HCT116 (cell line): Measurements from ENCODE around the gene SHISAL1. TPM values are rescaled to one million over a fixed set of nuclear protein-coding genes. Genes with fewer than 3 reads are reported as not detected.

Source experiments
- ATAC-seq: fragments of 200-7000 bp; cut with Tn5 transposase; 2 replicates; pipeline ENCODE4 v1.9.1; 2020; ENCODE audit warnings: mild to moderate bottlenecking, moderate library complexity
- BruUV-seq: library from RNA; stranded (reverse); fragments of 400-500 nt; replicated peaks from 2 replicates; lab custom pipeline; 2021; lab: Mats Ljungman, UMichigan
- CTCF ChIA-PET: fragments of 300-600 bp; sonication (Branson Sonifier 250); formaldehyde crosslinking; loops from one replicate; lab custom pipeline; 2021; ENCODE audit warnings: antibody characterized with exemption; lab: Charles Lee
- POLR2A ChIA-PET: fragments of 300-600, 350-600 bp; sonication (Branson Sonifier 250); formaldehyde crosslinking; loops from one replicate; lab custom pipeline; 2021; ENCODE audit warnings: antibody characterized with exemption; lab: Charles Lee
- RAD21 ChIA-PET, 2 experiments: fragments of 300-600 bp; sonication (Branson Sonifier 250); formaldehyde crosslinking; loops; one replicate each; lab custom pipeline; 2023; ENCODE audit warnings: low total read pairs in 2 of 2; ENCODE audit not compliant: uncharacterized antibody in 2 of 2, unreplicated experiment in 2 of 2, low non-redundant PET in 1 of 2; lab: Charles Lee
- DNase-seq: peaks from one replicate; pipeline ENCODE4 v3.0.0-alpha.2; 2010; ENCODE audit warnings: low read depth, low spot score
- H2AFZ ChIP-seq: fragments of 200-600 bp; shearing (Covaris generic), sonication (generic); 2 replicates; pipeline ENCODE4 v1.6.1; 2017; ENCODE audit warnings: low read depth, mixed run types, mixed read lengths, antibody characterized with exemption, low read length; ENCODE audit not compliant: poor library complexity, severe bottlenecking
- H3K27ac ChIP-seq: 2 replicates; pipeline ENCODE4 v1.5.1; 2012; ENCODE audit warnings: low read depth, low read length
- H3K27me3 ChIP-seq: fragments of 200-600 bp; sonication (generic); 2 replicates; pipeline ENCODE4 v1.6.1; 2016; ENCODE audit warnings: mixed run types, low read length, mixed read lengths; ENCODE audit not compliant: insufficient read depth
- H3K36me3 ChIP-seq, 2 experiments: fragments of 200-500 bp in 1 of 2; fragments of 200-600 bp in 1 of 2; sonication (Bioruptor generic) in 1 of 2; sonication (generic) in 1 of 2; 2 replicates each; pipeline versions ENCODE4 v1.5.1 to v1.6.1; 2014 to 2016; ENCODE audit warnings: low read length in 2 of 2, inconsistent platforms in 1 of 2, mixed read lengths in 1 of 2, mixed run types in 1 of 2; ENCODE audit not compliant: insufficient read depth in 2 of 2, control insufficient read depth in 1 of 2
- H3K4me1 ChIP-seq, 2 experiments: fragments of 200-600 bp in 1 of 2; sonication (generic) in 1 of 2; 2 replicates each; pipeline versions ENCODE4 v1.5.1 to v1.6.1; 2012 to 2017; ENCODE audit warnings: low read length in 2 of 2, inconsistent platforms in 1 of 2, mild to moderate bottlenecking in 1 of 2, mixed read lengths in 1 of 2, mixed run types in 1 of 2, moderate library complexity in 1 of 2; ENCODE audit not compliant: insufficient read depth in 2 of 2, control insufficient read depth in 1 of 2
- H3K4me2 ChIP-seq: fragments of 200-600 bp; sonication (generic); 2 replicates; pipeline ENCODE4 v1.6.1; 2017; ENCODE audit warnings: mixed run types, low read length, mixed read lengths
- H3K4me3 ChIP-seq, 2 experiments: fragments of 200-600 bp in 1 of 2; sonication (generic) in 1 of 2; replicated peaks in 1 of 2; 2 replicates each; pipeline ENCODE4 v1.5.1; 2011 to 2016; ENCODE audit warnings: low read length in 2 of 2, control low read depth in 1 of 2, low read depth in 1 of 2, mild to moderate bottlenecking in 1 of 2, mixed read lengths in 1 of 2, mixed run types in 1 of 2
- H3K79me2 ChIP-seq: fragments of 200-600 bp; sonication (generic); 2 replicates; pipeline ENCODE4 v1.6.1; 2017; ENCODE audit warnings: mild to moderate bottlenecking, mixed run types, low read length, moderate library complexity, mixed read lengths; ENCODE audit not compliant: insufficient read depth
- H3K9ac ChIP-seq: fragments of 200-600 bp; sonication (generic); 2 replicates; pipeline ENCODE4 v1.6.1; 2016; ENCODE audit warnings: low read length, mixed read lengths
- H3K9me2 ChIP-seq: fragments of 200-600 bp; sonication (generic), shearing (Covaris generic); 2 replicates; pipeline ENCODE4 v1.6.1; 2017; ENCODE audit warnings: mixed run types, mild to moderate bottlenecking, moderate library complexity; ENCODE audit not compliant: insufficient read depth
- H3K9me3 ChIP-seq, 2 experiments: fragments of 200-500 bp in 1 of 2; fragments of 200-600 bp in 1 of 2; sonication (Bioruptor generic) in 1 of 2; sonication (generic) in 1 of 2; 2 replicates each; pipeline ENCODE4 v1.6.1; 2014 to 2017; ENCODE audit warnings: low read length in 2 of 2, mixed read lengths in 2 of 2, inconsistent platforms in 1 of 2, low read depth in 1 of 2, mild to moderate bottlenecking in 1 of 2, mixed run types in 1 of 2, moderate library complexity in 1 of 2; ENCODE audit not compliant: control insufficient read depth in 1 of 2, insufficient read depth in 1 of 2
- H4K20me1 ChIP-seq: fragments of 200-600 bp; sonication (generic), shearing (Covaris generic); 2 replicates; pipeline ENCODE4 v1.6.1; 2017; ENCODE audit warnings: mixed run types, mild to moderate bottlenecking, moderate library complexity; ENCODE audit not compliant: insufficient read depth
- CBX3 ChIP-seq: IDR thresholded peaks from 2 replicates; pipeline ENCODE4 v1.6.1; 2012; ENCODE audit warnings: low read depth
- CEBPB ChIP-seq: IDR thresholded peaks from 2 replicates; pipeline ENCODE4 v1.6.1; 2012; ENCODE audit warnings: low read depth
- EGR1 ChIP-seq: IDR thresholded peaks from 2 replicates; pipeline ENCODE4 v1.6.1; 2012; ENCODE audit warnings: low read depth
- ELF1 ChIP-seq: IDR thresholded peaks from 2 replicates; pipeline ENCODE4 v1.6.1; 2012; ENCODE audit warnings: low read depth, borderline replicate concordance
- EZH2 ChIP-seq: fragments of 200-600 bp; sonication (generic); IDR thresholded peaks from 2 replicates; pipeline ENCODE4 v1.6.1; 2017; ENCODE audit warnings: antibody characterized with exemption, mixed run types
- EZH2phosphoT487 ChIP-seq: fragments of 200-600 bp; IDR thresholded peaks from 2 replicates; pipeline ENCODE4 v1.6.1; 2018; ENCODE audit warnings: antibody characterized with exemption, borderline replicate concordance
- JUND ChIP-seq: IDR thresholded peaks from 2 replicates; pipeline ENCODE4 v1.6.1; 2012
- POLR2AphosphoS5 ChIP-seq: IDR thresholded peaks from 2 replicates; pipeline ENCODE4 v1.6.1; 2011; ENCODE audit warnings: mild to moderate bottlenecking, low read depth, low read length, moderate library complexity
- SIN3A ChIP-seq: IDR thresholded peaks from 2 replicates; pipeline ENCODE4 v1.6.1; 2012; ENCODE audit warnings: low read depth
- SP1 ChIP-seq: IDR thresholded peaks from 2 replicates; pipeline ENCODE4 v1.6.1; 2012; ENCODE audit warnings: low read depth
- SRF ChIP-seq: IDR thresholded peaks from 2 replicates; pipeline ENCODE4 v1.6.1; 2012; ENCODE audit warnings: low read depth
- TCF7L2 ChIP-seq: IDR thresholded peaks from 2 replicates; pipeline ENCODE4 v1.7.0; 2011; ENCODE audit warnings: borderline replicate concordance, inconsistent platforms; ENCODE audit not compliant: insufficient read depth, insufficient read length; ENCODE audit errors: extremely low read depth
- YY1 ChIP-seq: IDR thresholded peaks from 2 replicates; pipeline ENCODE4 v1.6.1; 2011; ENCODE audit warnings: low read length, low read depth, moderate library complexity, mild to moderate bottlenecking; ENCODE audit not compliant: insufficient replicate concordance; ENCODE audit errors: extremely low read depth
- ZFX ChIP-seq: fragments of 450-650 bp; IDR thresholded peaks from 2 replicates; pipeline ENCODE4 v1.6.1; 2017
- ZNF274 ChIP-seq: fragments of 200-500 bp; sonication (Bioruptor generic); IDR thresholded peaks from 2 replicates; pipeline ENCODE4 v1.6.1; 2014; ENCODE audit warnings: mild to moderate bottlenecking, low read depth, low read length, inconsistent platforms
- intact Hi-C: fragments of 100-400 bp; cut with micrococcal nuclease; formaldehyde crosslinking; loops from 2 replicates; pipeline ENCODE4 v1.10.0; 2022
- total RNA-seq: library from RNA; stranded (reverse); gene quantifications from one replicate; pipeline ENCODE4 v1.2.1, GENCODE V29; 2021; ENCODE audit not compliant: unreplicated experiment
- TF ChIP-seq, protein P1 (sequence below): IDR thresholded peaks from 2 replicates; pipeline ENCODE4 v1.6.1; 2012; ENCODE audit warnings: low read depth
- TF ChIP-seq, protein P2 (sequence below): IDR thresholded peaks from 2 replicates; pipeline ENCODE4 v1.6.1; 2011; ENCODE audit warnings: mild to moderate bottlenecking, low read length, moderate library complexity; ENCODE audit not compliant: insufficient replicate concordance; ENCODE audit errors: extremely low read depth
- TF ChIP-seq, protein P3 (sequence below), 3 experiments: fragments of 200-600 bp in 1 of 3; sonication (generic) in 1 of 3; IDR thresholded peaks in 2 of 3; conservative IDR thresholded peaks in 1 of 3; 2 replicates each; pipeline ENCODE4 v1.5.1; 2012 to 2017; ENCODE audit warnings: low read depth in 2 of 3, low read length in 2 of 3, antibody characterized with exemption in 1 of 3, borderline replicate concordance in 1 of 3, control low read depth in 1 of 3, mild to moderate bottlenecking in 1 of 3, mixed read lengths in 1 of 3, mixed run types in 1 of 3, moderate library complexity in 1 of 3; ENCODE audit not compliant: insufficient read depth in 1 of 3
- TF ChIP-seq, protein P4 (sequence below): IDR thresholded peaks from 2 replicates; pipeline ENCODE4 v1.6.1; 2012
- TF ChIP-seq, protein P5 (sequence below): IDR thresholded peaks from 2 replicates; pipeline ENCODE4 v1.6.1; 2012

Gene SHISAL1
- total RNA-seq, 1 experiment from 2014 or later = not detected

DNA sequence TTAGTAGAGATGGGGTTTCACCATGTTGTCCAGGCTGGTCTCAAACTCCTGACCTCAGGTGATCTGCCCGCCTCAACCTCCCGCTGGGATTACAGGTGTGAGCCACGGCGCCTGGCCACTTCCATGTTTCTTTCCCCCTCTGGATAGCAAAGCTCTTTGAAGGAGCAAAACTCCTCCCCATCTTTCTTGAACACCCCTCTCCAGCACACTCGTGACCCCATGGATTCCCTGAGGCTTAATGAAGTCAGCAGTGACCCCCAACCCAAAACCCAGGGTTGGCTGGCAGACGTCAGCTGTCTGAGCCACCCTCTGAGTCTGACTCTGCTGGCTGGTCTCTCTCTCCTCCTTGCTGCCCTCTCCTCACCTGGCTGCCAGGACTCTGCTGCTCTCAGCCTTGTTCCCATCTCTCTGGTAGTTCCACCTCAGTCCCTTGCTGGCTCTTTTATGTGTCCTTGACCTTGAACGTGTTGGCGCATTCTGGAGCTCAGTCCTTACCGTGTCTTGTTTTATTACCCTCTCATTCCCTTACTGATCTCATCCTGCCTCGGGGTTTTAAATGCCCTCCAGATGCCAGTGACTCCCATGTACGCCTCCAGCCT, 87.6 kb downstream of the SHISAL1 start:
- Histone ChIP-seq H4K20me1 (no peaks in the 10 kb centered on the region), H3K4me3 (no peak overlapping the region), H3K9me3 (peaks cover 0 to 7% of the 10 kb centered on the region in 2 experiments; a peak in 1 of 4 replicates), H2AFZ (no peak overlapping the region), H3K9me2 (no peaks in the 10 kb centered on the region), H3K4me1 (no peaks in the 10 kb centered on the region), H3K4me2 (no peak overlapping the region), H3K79me2 (no peaks in the 10 kb centered on the region), H3K27ac (no peak overlapping the region), H3K9ac (no peak overlapping the region), H3K27me3 (peaks cover 4% of the 10 kb centered on the region; the same call in 1 of the 2 replicates), H3K36me3 (no peaks in the 10 kb centered on the region)
- CTCF ChIA-PET = no interaction called here
- intact Hi-C loops = no loop called here
- TF ChIP-seq EZH2phosphoT487 = no peak
- TF ChIP-seq EZH2 = no peak
- TF ChIP-seq JUND = no peak
- TF ChIP-seq SRF = no peak
- TF ChIP-seq, protein P1, sequence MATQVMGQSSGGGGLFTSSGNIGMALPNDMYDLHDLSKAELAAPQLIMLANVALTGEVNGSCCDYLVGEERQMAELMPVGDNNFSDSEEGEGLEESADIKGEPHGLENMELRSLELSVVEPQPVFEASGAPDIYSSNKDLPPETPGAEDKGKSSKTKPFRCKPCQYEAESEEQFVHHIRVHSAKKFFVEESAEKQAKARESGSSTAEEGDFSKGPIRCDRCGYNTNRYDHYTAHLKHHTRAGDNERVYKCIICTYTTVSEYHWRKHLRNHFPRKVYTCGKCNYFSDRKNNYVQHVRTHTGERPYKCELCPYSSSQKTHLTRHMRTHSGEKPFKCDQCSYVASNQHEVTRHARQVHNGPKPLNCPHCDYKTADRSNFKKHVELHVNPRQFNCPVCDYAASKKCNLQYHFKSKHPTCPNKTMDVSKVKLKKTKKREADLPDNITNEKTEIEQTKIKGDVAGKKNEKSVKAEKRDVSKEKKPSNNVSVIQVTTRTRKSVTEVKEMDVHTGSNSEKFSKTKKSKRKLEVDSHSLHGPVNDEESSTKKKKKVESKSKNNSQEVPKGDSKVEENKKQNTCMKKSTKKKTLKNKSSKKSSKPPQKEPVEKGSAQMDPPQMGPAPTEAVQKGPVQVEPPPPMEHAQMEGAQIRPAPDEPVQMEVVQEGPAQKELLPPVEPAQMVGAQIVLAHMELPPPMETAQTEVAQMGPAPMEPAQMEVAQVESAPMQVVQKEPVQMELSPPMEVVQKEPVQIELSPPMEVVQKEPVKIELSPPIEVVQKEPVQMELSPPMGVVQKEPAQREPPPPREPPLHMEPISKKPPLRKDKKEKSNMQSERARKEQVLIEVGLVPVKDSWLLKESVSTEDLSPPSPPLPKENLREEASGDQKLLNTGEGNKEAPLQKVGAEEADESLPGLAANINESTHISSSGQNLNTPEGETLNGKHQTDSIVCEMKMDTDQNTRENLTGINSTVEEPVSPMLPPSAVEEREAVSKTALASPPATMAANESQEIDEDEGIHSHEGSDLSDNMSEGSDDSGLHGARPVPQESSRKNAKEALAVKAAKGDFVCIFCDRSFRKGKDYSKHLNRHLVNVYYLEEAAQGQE = no peak
- TF ChIP-seq, protein P2, sequence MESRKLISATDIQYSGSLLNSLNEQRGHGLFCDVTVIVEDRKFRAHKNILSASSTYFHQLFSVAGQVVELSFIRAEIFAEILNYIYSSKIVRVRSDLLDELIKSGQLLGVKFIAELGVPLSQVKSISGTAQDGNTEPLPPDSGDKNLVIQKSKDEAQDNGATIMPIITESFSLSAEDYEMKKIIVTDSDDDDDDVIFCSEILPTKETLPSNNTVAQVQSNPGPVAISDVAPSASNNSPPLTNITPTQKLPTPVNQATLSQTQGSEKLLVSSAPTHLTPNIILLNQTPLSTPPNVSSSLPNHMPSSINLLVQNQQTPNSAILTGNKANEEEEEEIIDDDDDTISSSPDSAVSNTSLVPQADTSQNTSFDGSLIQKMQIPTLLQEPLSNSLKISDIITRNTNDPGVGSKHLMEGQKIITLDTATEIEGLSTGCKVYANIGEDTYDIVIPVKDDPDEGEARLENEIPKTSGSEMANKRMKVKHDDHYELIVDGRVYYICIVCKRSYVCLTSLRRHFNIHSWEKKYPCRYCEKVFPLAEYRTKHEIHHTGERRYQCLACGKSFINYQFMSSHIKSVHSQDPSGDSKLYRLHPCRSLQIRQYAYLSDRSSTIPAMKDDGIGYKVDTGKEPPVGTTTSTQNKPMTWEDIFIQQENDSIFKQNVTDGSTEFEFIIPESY = no peak
- TF ChIP-seq, protein P3, sequence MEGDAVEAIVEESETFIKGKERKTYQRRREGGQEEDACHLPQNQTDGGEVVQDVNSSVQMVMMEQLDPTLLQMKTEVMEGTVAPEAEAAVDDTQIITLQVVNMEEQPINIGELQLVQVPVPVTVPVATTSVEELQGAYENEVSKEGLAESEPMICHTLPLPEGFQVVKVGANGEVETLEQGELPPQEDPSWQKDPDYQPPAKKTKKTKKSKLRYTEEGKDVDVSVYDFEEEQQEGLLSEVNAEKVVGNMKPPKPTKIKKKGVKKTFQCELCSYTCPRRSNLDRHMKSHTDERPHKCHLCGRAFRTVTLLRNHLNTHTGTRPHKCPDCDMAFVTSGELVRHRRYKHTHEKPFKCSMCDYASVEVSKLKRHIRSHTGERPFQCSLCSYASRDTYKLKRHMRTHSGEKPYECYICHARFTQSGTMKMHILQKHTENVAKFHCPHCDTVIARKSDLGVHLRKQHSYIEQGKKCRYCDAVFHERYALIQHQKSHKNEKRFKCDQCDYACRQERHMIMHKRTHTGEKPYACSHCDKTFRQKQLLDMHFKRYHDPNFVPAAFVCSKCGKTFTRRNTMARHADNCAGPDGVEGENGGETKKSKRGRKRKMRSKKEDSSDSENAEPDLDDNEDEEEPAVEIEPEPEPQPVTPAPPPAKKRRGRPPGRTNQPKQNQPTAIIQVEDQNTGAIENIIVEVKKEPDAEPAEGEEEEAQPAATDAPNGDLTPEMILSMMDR (IDR thresholded peaks at IDR 0.05 in 2 of 3, conservative IDR thresholded peaks at IDR 0.05 in 1 of 3; ENCODE audit: borderline replicate concordance in 1 of 3, insufficient read depth in 1 of 3, low read depth in 2 of 3, low read length in 2 of 3) = no peak
- no peak for TF ChIP-seq CEBPB
- TF ChIP-seq POLR2AphosphoS5 = no peak
- TF ChIP-seq ZNF274 = no peak
- no peak for TF ChIP-seq EGR1
- no peak for TF ChIP-seq ELF1
- TF ChIP-seq TCF7L2 = no peak
- no peak for TF ChIP-seq SP1
- TF ChIP-seq, protein P4, sequence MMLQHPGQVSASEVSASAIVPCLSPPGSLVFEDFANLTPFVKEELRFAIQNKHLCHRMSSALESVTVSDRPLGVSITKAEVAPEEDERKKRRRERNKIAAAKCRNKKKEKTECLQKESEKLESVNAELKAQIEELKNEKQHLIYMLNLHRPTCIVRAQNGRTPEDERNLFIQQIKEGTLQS = no peak
- no peak for TF ChIP-seq ZFX
- no peak for TF ChIP-seq SIN3A
- TF ChIP-seq, protein P5, sequence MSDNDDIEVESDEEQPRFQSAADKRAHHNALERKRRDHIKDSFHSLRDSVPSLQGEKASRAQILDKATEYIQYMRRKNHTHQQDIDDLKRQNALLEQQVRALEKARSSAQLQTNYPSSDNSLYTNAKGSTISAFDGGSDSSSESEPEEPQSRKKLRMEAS = no peak
- TF ChIP-seq CBX3 = no peak
- no peak for TF ChIP-seq YY1
- ATAC-seq = no peak
- BruUV-seq = no TSS peak
- DNase-seq = no peak
- POLR2A ChIA-PET = no interaction called here
- RAD21 ChIA-PET = no interaction called here
